ENCODE results near the gene PRUNE2. TPM values are rescaled to one million over a fixed set of nuclear protein-coding genes. Genes with fewer than 3 reads are reported as not detected.
"Not testable (repeated sequence)": the region's sequence is repeated elsewhere in the genome, so short reads cannot be mapped to it uniquely, and the experiment has no call there.

Gene PRUNE2
- total and polyA plus RNA-seq, 12 donors = 0.87 to 5.7 (median 1.6) TPM

DNA sequence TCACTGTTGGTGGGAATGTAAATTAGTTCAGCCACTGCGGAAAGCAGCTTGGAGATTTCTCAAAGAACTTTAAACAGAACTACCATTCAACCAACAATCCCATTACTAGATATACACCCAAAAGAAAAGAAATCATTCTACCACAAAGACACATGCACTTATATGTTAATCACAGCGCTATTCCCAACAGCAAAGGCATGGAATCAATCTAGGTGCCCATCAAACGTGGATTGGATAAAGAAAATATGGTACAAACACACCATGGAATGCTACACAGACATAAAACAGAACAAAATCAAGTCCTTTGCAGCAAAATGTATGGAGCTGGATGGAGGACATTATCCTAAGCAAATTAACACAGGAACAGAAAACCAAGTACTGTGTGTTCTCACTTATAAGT is 42.1 kb downstream of the PRUNE2 start:
- no peaks in the 10 kb centered on the region for H3K4me1 ChIP-seq
- 60 to 63% methylated on average over 3 of the region's 3 CpGs for WGBS, 2 donors
- intact Hi-C loops (cut with DNase I) = no loop called here

DNA sequence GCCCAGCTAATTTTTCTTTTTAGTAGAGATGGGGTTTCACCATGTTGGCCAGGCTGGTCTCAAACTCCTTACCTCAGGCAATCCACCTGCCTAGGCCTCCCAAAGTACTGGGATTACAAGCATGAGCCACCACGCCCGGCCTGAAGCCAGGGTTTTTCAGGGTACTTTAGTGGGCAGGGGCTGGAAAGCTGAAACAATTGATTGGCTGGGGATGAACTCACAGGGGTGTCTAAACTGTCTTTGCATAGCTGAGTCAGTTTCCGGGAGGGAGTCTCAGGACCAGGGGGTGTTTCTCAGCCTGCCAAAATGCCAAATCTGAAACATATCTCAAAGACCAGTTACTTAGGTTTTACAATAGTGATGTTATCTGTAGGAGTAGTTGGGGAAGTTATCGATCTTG is 46.1 kb downstream of the PRUNE2 start:
- TF ChIP-seq, protein P1, sequence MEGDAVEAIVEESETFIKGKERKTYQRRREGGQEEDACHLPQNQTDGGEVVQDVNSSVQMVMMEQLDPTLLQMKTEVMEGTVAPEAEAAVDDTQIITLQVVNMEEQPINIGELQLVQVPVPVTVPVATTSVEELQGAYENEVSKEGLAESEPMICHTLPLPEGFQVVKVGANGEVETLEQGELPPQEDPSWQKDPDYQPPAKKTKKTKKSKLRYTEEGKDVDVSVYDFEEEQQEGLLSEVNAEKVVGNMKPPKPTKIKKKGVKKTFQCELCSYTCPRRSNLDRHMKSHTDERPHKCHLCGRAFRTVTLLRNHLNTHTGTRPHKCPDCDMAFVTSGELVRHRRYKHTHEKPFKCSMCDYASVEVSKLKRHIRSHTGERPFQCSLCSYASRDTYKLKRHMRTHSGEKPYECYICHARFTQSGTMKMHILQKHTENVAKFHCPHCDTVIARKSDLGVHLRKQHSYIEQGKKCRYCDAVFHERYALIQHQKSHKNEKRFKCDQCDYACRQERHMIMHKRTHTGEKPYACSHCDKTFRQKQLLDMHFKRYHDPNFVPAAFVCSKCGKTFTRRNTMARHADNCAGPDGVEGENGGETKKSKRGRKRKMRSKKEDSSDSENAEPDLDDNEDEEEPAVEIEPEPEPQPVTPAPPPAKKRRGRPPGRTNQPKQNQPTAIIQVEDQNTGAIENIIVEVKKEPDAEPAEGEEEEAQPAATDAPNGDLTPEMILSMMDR (IDR thresholded peaks at IDR 0.05) = no peak
- ATAC-seq (no peak), DNase-seq (no peak)
- 78 to 79% methylated on average over 4 of the region's 4 CpGs for WGBS, 2 donors
- Histone ChIP-seq H3K9me3 (no peaks in the 10 kb centered on the region), H3K4me1 (no peaks in the 10 kb centered on the region), H3K36me3 (no peaks in the 10 kb centered on the region), H3K27ac (no peak overlapping the region), H3K27me3 (no peaks in the 10 kb centered on the region), H3K4me3 (no peak overlapping the region)
- intact Hi-C loops (cut with DNase I) = no loop called here

More for the DNA sequence above, 42.1 kb downstream of the PRUNE2 start:
- TF ChIP-seq, protein P1 (IDR thresholded peaks at IDR 0.05) = no peak
- DNase-seq (no peak), ATAC-seq (no peak)
- Histone ChIP-seq H3K36me3 (no peaks in the 10 kb centered on the region), H3K27ac (no peak overlapping the region), H3K27me3 (peaks cover 0 to 19% (median 7%) of the 10 kb centered on the region in 7 donors), H3K9me3 (no peaks in the 10 kb centered on the region), H3K4me3 (no peak overlapping the region)

DNA sequence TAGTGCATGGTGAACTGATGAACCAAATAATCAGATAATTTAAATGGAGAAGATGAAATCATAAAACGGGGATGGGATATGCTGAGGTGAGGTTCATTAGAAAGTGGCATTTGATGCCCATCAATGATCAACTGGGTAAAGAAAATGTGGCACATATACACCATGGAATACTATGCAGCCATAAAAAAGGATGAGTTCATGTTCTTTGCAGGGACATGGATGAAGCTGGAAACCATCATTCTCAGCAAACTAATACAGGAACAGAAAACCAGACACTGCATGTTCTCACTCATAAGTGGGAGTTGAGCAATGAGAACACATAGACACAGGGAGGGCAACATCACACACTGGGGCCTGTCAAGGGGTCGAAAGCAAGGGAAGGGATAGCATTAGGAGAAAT is 47.7 kb downstream of the PRUNE2 start:
- 79 to 92% methylated on average over 2 of the region's 2 CpGs for WGBS, 2 donors
- H3K27ac ChIP-seq; ATAC-seq; H3K4me1 ChIP-seq; DNase-seq; H3K9me3 ChIP-seq; intact Hi-C loops (cut with DNase I); H3K36me3 ChIP-seq; H3K4me3 ChIP-seq; H3K27me3 ChIP-seq: not testable (repeated sequence)

- H3K36me3 ChIP-seq = no peaks in the 10 kb centered on the region
- no peak overlapping the region for H3K27ac ChIP-seq
- H3K4me1 ChIP-seq = no peaks in the 10 kb centered on the region
- 87 to 88% methylated on average over 3 of the region's 3 CpGs for WGBS, 2 donors
- ATAC-seq (no peak), DNase-seq (no peak)
- TF ChIP-seq, protein P1 (IDR thresholded peaks at IDR 0.05) = no peak
- intact Hi-C loops (cut with DNase I) = no loop called here
- no peaks in the 10 kb centered on the region for H3K9me3 ChIP-seq
- H3K4me3 ChIP-seq = no peak overlapping the region
- H3K27me3 ChIP-seq = no peaks in the 10 kb centered on the region
Observed at GRCh38 chr9:76856016-76856415, 49.9 kb downstream of the PRUNE2 start.

DNA sequence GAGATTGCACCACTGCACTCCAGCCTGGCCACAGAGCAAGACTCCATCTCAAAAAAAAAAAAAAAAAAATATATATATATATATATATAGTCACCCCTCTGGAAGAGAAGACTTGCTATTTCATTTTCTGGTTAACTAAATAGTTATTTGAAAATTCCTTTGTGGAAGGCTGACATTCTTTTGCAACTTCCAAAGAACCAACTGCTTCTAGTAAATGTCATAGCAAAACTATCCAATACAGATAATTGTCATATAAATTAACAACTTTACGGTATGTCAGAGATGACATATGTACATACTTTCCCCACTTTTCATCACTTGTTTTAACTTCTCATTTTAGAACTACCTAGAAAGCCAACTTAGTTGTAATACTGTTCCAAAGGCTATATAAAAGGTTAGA is 50.9 kb downstream of the PRUNE2 start:
- ATAC-seq (no peak), DNase-seq (no peak)
- no peak overlapping the region for H3K4me3 ChIP-seq
- no peaks in the 10 kb centered on the region for H3K36me3 ChIP-seq
- H3K27me3 ChIP-seq = no peaks in the 10 kb centered on the region
- TF ChIP-seq, protein P1 (IDR thresholded peaks at IDR 0.05) = no peak
- no peak overlapping the region for H3K27ac ChIP-seq
- WGBS, 2 donors = 77 to 83% methylated on average over 1 of the region's 1 CpG
- H3K4me1 ChIP-seq = no peaks in the 10 kb centered on the region
- intact Hi-C loops (cut with DNase I) = no loop called here
- H3K9me3 ChIP-seq = peaks cover 0 to 3% (median 0%) of the 10 kb centered on the region in 11 donors

All from heart right ventricle (tissue), 16 donors.